Endothelial cell of umbilical vein (primary cell): ENCODE results near the gene DDX47. TPM values are rescaled to one million over a fixed set of nuclear protein-coding genes. Genes with fewer than 3 reads are reported as not detected.

Experiments used
- BruUV-seq: library from RNA; stranded (reverse); fragments of 400-500 nt; replicated peaks from 2 replicates; lab custom pipeline; 2021; lab: Mats Ljungman, UMichigan
- CTCF ChIA-PET: fragments of 300-600, 350-600 bp; sonication (Branson Sonifier 250); formaldehyde crosslinking; loops from one replicate; lab custom pipeline; 2021; ENCODE audit warnings: antibody characterized with exemption, inconsistent platforms; lab: Charles Lee
- POLR2A ChIA-PET: fragments of 300-600, 350-600 bp; sonication (Branson Sonifier 250); formaldehyde crosslinking; loops from one replicate; lab custom pipeline; 2021; ENCODE audit warnings: antibody characterized with exemption, inconsistent platforms; lab: Charles Lee
- DNase-seq: peaks from one replicate; pipeline ENCODE4 v3.0.0-alpha.2; 2011; ENCODE audit warnings: low read depth, low spot score
- FAIRE-seq: peaks from 2 replicates; lab custom pipeline; 2011; peaks lifted over from hg19 to GRCh38; lab: Jason Lieb, UNC
- H2AFZ ChIP-seq: 2 replicates; pipeline ENCODE4 v1.6.0; 2012; ENCODE audit warnings: low read depth, low read length, control low read depth, inconsistent platforms
- H3K27ac ChIP-seq: 2 replicates; pipeline ENCODE4 v1.5.1; 2011; ENCODE audit warnings: low read depth, mild to moderate bottlenecking, control low read depth, low read length, moderate library complexity; ENCODE audit not compliant: insufficient read depth
- H3K27me3 ChIP-seq, 2 experiments: 2 replicates each; pipeline versions ENCODE4 v1.6.0 to v1.6.1; 2011; ENCODE audit warnings: low read length in 2 of 2, mixed read lengths in 1 of 2; ENCODE audit not compliant: control insufficient read depth in 2 of 2, insufficient read depth in 2 of 2
- H3K36me3 ChIP-seq, 2 experiments: 2 replicates in 1 of 2; 3 replicates in 1 of 2; pipeline ENCODE4 v1.5.1; 2011; ENCODE audit warnings: low read length in 2 of 2, mild to moderate bottlenecking in 1 of 2, moderate library complexity in 1 of 2; ENCODE audit not compliant: control insufficient read depth in 2 of 2, insufficient read depth in 2 of 2; ENCODE audit errors: extremely low read depth in 1 of 2
- H3K4me1 ChIP-seq: 3 replicates; pipeline ENCODE4 v1.5.1; 2011; ENCODE audit warnings: mild to moderate bottlenecking, low read length; ENCODE audit not compliant: control insufficient read depth, insufficient read depth; ENCODE audit errors: extremely low read depth
- H3K4me2 ChIP-seq: 2 replicates; pipeline ENCODE4 v1.6.1; 2011; ENCODE audit warnings: low read length, control low read depth, mixed read lengths; ENCODE audit not compliant: insufficient read depth
- H3K4me3 ChIP-seq, 3 experiments: fragments of 200-600 bp in 1 of 3; sonication (generic), shearing (Covaris generic) in 1 of 3; replicated peaks in 1 of 3; 2 replicates each; pipeline ENCODE4 v1.5.1; 2011 to 2016; ENCODE audit warnings: control low read depth in 3 of 3, low read length in 3 of 3, mild to moderate bottlenecking in 2 of 3, inconsistent platforms in 1 of 3, low read depth in 1 of 3, moderate library complexity in 1 of 3; ENCODE audit not compliant: insufficient read depth in 1 of 3
- H3K79me2 ChIP-seq: 2 replicates; pipeline ENCODE4 v1.6.0; 2012; ENCODE audit warnings: low read length, inconsistent platforms; ENCODE audit not compliant: control insufficient read depth, insufficient read depth
- H3K9ac ChIP-seq: replicated peaks from 2 replicates; pipeline ENCODE3; 2011; ENCODE audit warnings: low read length, control low read depth; ENCODE audit not compliant: insufficient read depth; ENCODE audit errors: extremely low read depth
- H3K9me1 ChIP-seq: replicated peaks from 3 replicates; pipeline ENCODE4 v1.6.0; 2011; ENCODE audit warnings: mild to moderate bottlenecking, low read length; ENCODE audit not compliant: control insufficient read depth, insufficient read depth; ENCODE audit errors: extremely low read depth
- H3K9me3 ChIP-seq: replicated peaks from 2 replicates; pipeline ENCODE4 v1.5.1; 2012; ENCODE audit warnings: low read length, inconsistent platforms; ENCODE audit not compliant: control insufficient read depth, insufficient read depth
- H4K20me1 ChIP-seq: replicated peaks from 2 replicates; pipeline ENCODE3; 2011; ENCODE audit warnings: mild to moderate bottlenecking, low read length; ENCODE audit not compliant: control insufficient read depth, insufficient read depth; ENCODE audit errors: extremely low read depth
- CTCF ChIP-seq, 2 donors: IDR thresholded peaks; 1 replicate in 1 of 2; 2 replicates in 1 of 2; pipeline ENCODE4 v1.5.1; 2011; ENCODE audit warnings: low read length in 2 of 2, mild to moderate bottlenecking in 2 of 2, moderate library complexity in 2 of 2, control low read depth in 1 of 2, inconsistent platforms in 1 of 2, low read depth in 1 of 2; ENCODE audit not compliant: insufficient read depth in 1 of 2; ENCODE audit errors: extremely low read depth in 1 of 2
- EZH2 ChIP-seq: IDR thresholded peaks from 2 replicates; pipeline ENCODE4 v1.6.1; 2012; ENCODE audit warnings: borderline replicate concordance, low read depth, mild to moderate bottlenecking, moderate library complexity, low read length, inconsistent platforms; ENCODE audit not compliant: severe bottlenecking
- FOS ChIP-seq: IDR thresholded peaks from 2 replicates; pipeline ENCODE4 v1.6.1; 2011; ENCODE audit warnings: mild to moderate bottlenecking, low read length, moderate library complexity, borderline replicate concordance; ENCODE audit not compliant: insufficient read depth
- GATA2 ChIP-seq: IDR thresholded peaks from 2 replicates; pipeline ENCODE4 v1.7.0; 2011; ENCODE audit warnings: low read depth, mild to moderate bottlenecking, moderate library complexity, mixed read lengths, low read length; ENCODE audit not compliant: insufficient read length, insufficient read depth
- JUN ChIP-seq: IDR thresholded peaks from 2 replicates; pipeline ENCODE4 v1.6.1; 2011; ENCODE audit warnings: borderline replicate concordance, low read depth; ENCODE audit not compliant: insufficient read length, insufficient read depth
- MYC ChIP-seq: IDR thresholded peaks from one replicate; pipeline ENCODE4 v1.6.1; 2011; ENCODE audit warnings: mild to moderate bottlenecking, low read depth, low read length
- POLR2A ChIP-seq: IDR thresholded peaks from 2 replicates; pipeline ENCODE4 v1.6.1; 2012; ENCODE audit warnings: low read depth, mild to moderate bottlenecking, control low read depth, low read length
- POLR2AphosphoS5 ChIP-seq: IDR thresholded peaks from 2 replicates; pipeline ENCODE4 v1.6.1; 2012; ENCODE audit warnings: low read depth, mild to moderate bottlenecking, control low read depth, low read length, moderate library complexity; ENCODE audit not compliant: insufficient read depth
- dilution Hi-C: fragments of 300-500 bp; cut with MboI; formaldehyde crosslinking; loops from one replicate; pipeline ENCODE4 v1.15.0; 2019; ENCODE audit warnings: low sequenced_read_pairs; ENCODE audit not compliant: extremely low pct_ligation_motif_present
- intact Hi-C: fragments of 100-400 bp; cut with micrococcal nuclease; formaldehyde crosslinking; loops from one replicate; pipeline ENCODE4 v1.10.0; 2022
- polyA plus RNA-seq, 4 experiments: library from polyadenylated mRNA; depleted of rRNA in 3 of 4; stranded (reverse) in 3 of 4; unstranded in 1 of 4; fragments of >200 nt; gene quantifications; 2 replicates each; pipeline versions ENCODE4 v1.2.1 to v1.2.3, GENCODE V29; 2011 to 2012; ENCODE audit warnings: missing spikeins in 1 of 4
- total RNA-seq: library from RNA; stranded (reverse); gene quantifications from 2 replicates; pipeline ENCODE4 v1.2.3, GENCODE V29; 2021
- TF ChIP-seq, protein P1 (sequence below): IDR thresholded peaks from 2 replicates; pipeline ENCODE4 v1.6.1; 2011; ENCODE audit not compliant: insufficient read depth, insufficient read length

DDX47 gene
- total and polyA plus RNA-seq, 2 donors (not counting 3 experiments of a cell fraction or from before 2014, with no cell fraction given): 73.4 to 74.6 TPM

DNA sequence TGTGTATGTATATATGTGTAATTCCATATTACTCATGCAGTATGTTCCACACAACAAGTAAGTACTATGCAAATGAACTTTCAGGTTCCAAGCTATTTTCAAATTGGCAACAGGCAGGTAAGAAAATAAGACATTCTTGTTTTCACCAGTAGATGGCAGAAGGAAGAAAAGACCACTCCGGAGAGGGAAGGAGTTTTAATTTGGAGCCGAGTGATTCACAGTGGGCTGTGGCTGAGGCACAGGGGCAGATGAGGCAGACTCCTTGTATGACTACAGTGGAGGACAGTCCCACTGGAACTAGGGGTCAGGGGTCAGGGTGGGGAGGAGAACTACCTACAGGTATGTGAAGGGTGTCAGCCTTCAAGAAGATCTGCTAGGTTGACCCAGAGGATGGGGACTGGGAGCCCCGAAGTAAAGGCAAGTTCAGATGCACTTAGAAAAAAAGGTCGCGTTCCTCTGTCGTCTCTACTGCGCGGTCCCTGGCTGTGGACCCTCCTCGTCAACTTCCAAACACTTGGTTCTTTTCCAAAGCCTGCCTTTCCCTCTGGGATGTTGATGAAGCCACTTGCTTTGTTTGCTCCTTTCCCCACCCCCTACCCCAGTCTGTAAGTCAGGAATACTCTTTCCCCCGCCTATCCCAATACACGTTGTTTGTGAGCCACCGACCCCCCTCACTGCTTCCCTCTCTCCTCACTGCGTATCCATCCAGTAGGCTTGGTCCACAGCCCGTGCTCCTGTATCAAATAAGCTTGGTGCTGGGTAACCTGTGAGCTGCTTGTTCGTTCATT is 24.1 kb downstream of the DDX47 start:
- H3K36me3 ChIP-seq: peaks cover 4 to 8% of the 10 kb centered on the region in 2 experiments
- H2AFZ ChIP-seq: no peak overlapping the region
- H3K79me2 ChIP-seq: no peaks in the 10 kb centered on the region
- no peak overlapping the region for H3K4me2 ChIP-seq
- H3K27me3 ChIP-seq: no peaks in the 10 kb centered on the region
- H4K20me1 ChIP-seq: no peaks in the 10 kb centered on the region
- peaks cover 55% of the 10 kb centered on the region for H3K4me1 ChIP-seq
- ChIA-PET POLR2A (interaction anchor here (0.5 to 2.7 kb wide), 5 partner anchors 18 to 1594 kb away, joined by 3 to 21 read pairs (median 3); partner anchors contain the start of gene GPRC5A), CTCF (interaction anchor here (0.6 to 5.3 kb wide), 50 partner anchors 8 to 698 kb away, joined by 3 to 106 read pairs (median 6); partner anchors contain the start of genes DDX47 and GPRC5A)
- BruUV-seq: TSS peak; percentile 12
- DNase-seq (peak; percentile 86), FAIRE-seq (no peak)
- H3K9me3 ChIP-seq: no peaks in the 10 kb centered on the region
- peak overlapping the region; percentile 91 for H3K27ac ChIP-seq
- H3K9ac ChIP-seq: peak overlapping the region; percentile 42
- no peaks in the 10 kb centered on the region for H3K9me1 ChIP-seq
- TF ChIP-seq MYC: no peak
- TF ChIP-seq FOS: peak; percentile 49
- no peak for TF ChIP-seq GATA2
- TF ChIP-seq CTCF (IDR thresholded peaks at IDR 0.05; ENCODE audit: extremely low read depth in 1 of 2, insufficient read depth in 1 of 2, low read depth in 1 of 2, low read length in 2 of 2): peak; percentile 46 to 51
- TF ChIP-seq, protein P1, sequence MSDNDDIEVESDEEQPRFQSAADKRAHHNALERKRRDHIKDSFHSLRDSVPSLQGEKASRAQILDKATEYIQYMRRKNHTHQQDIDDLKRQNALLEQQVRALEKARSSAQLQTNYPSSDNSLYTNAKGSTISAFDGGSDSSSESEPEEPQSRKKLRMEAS: no peak
- no peak for TF ChIP-seq POLR2A
- no peak for TF ChIP-seq JUN
- TF ChIP-seq POLR2AphosphoS5: no peak
- no peak for TF ChIP-seq EZH2
- intact Hi-C loops (loop anchor here (1.0 to 5.0 kb wide), 9 partner anchors 29 to 395 kb away; partner anchors contain the start of gene GPRC5A), dilution Hi-C loops (loop anchor here (10.0 kb wide), 1 partner anchor 148 kb away; no protein-coding TSS in a partner anchor)
- H3K4me3 ChIP-seq: no peak overlapping the region
